Muscle of back (tissue), 11 donors: ENCODE measurements around the gene FAM107B. TPM values are rescaled to one million over a fixed set of nuclear protein-coding genes. Genes with fewer than 3 reads are reported as not detected.
"Not testable (repeated sequence)": the region's sequence is repeated elsewhere in the genome, so short reads cannot be mapped to it uniquely, and the experiment has no call there.

Experiments
- DNase-seq, 3 donors: peaks; one replicate each; pipeline versions ENCODE4 v3.0.0 to v3.0.0-alpha.2; 2013
- polyA plus RNA-seq, 10 donors: library from polyadenylated mRNA; unstranded; fragments of 120-200 nt; gene quantifications; one replicate each; pipeline ENCODE4 v1.2.1, GENCODE V29; 2013; ENCODE audit not compliant: insufficient read length in 10 of 10

Gene FAM107B
- polyA plus RNA-seq, 10 donors = 17.8 to 30.9 (median 23.3) TPM

GRCh38 chr10:14737808-14738545 is 36.7 kb downstream of the FAM107B start:
- DNase-seq = no peak

GRCh38 chr10:14736600-14737081 is 38.1 kb downstream of the FAM107B start:
- DNase-seq = peak; percentile 57 to 79 (median 59)

GRCh38 chr10:14736043-14736442 is 38.7 kb downstream of the FAM107B start:
- no peak for DNase-seq

GRCh38 chr10:14731875-14732512 is 42.7 kb downstream of the FAM107B start:
- DNase-seq = no peak

- DNase-seq = peak in 2 of 3 donors; percentile 46 to 63
Measured at GRCh38 chr10:14728346-14728745, 46.4 kb downstream of the FAM107B start.

- peak; percentile 52 to 84 (median 75) for DNase-seq
Measured at GRCh38 chr10:14727924-14728323, 46.8 kb downstream of the FAM107B start.

- DNase-seq = peak in 1 of 3 donors; percentile 41
Measured at GRCh38 chr10:14727465-14727864, 47.2 kb downstream of the FAM107B start.

- DNase-seq = no peak
Measured at GRCh38 chr10:14724931-14725330, 49.8 kb downstream of the FAM107B start.

- DNase-seq = no peak
Measured at GRCh38 chr10:14723052-14723689, 51.5 kb downstream of the FAM107B start.

GRCh38 chr10:14717552-14717951 is 57.1 kb downstream of the FAM107B start:
- no peak for DNase-seq

- DNase-seq = no peak
Measured at GRCh38 chr10:14712991-14713424, 61.7 kb downstream of the FAM107B start.

- DNase-seq = not testable (repeated sequence)
Measured at GRCh38 chr10:14709344-14709743, 65.4 kb downstream of the FAM107B start.

GRCh38 chr10:14707481-14707880 is 67.2 kb downstream of the FAM107B start:
- no peak for DNase-seq

- no peak for DNase-seq
Measured at GRCh38 chr10:14705548-14706230, 69.0 kb downstream of the FAM107B start.

- no peak for DNase-seq
Measured at GRCh38 chr10:14703631-14704001, 71.1 kb downstream of the FAM107B start.

GRCh38 chr10:14701466-14701865 is 73.2 kb downstream of the FAM107B start:
- no peak for DNase-seq

- peak in 1 of 3 donors; percentile 25 for DNase-seq
Measured at GRCh38 chr10:14700546-14700945, 74.2 kb downstream of the FAM107B start.

GRCh38 chr10:14699482-14699881 is 75.2 kb downstream of the FAM107B start:
- no peak for DNase-seq

- DNase-seq = no peak
Measured at GRCh38 chr10:14698829-14699170, 75.9 kb downstream of the FAM107B start.

- peak in 1 of 3 donors; percentile 64 for DNase-seq
Measured at GRCh38 chr10:14698111-14698828, 76.4 kb downstream of the FAM107B start.

GRCh38 chr10:14697281-14697680 is 77.4 kb downstream of the FAM107B start:
- no peak for DNase-seq

- DNase-seq = no peak
Measured at GRCh38 chr10:14696821-14697220, 77.9 kb downstream of the FAM107B start.
